Calu3 (cell line): ENCODE results near the gene NSF. TPM values are rescaled to one million over a fixed set of nuclear protein-coding genes. Genes with fewer than 3 reads are reported as not detected.

Experiments
- BruUV-seq: library from RNA; stranded (reverse); fragments of 400-500 nt; replicated peaks from 2 replicates; lab custom pipeline; 2021; lab: Mats Ljungman, UMichigan
- CTCF ChIA-PET: fragments of 300-600 bp; sonication (Branson Sonifier 250); formaldehyde crosslinking; loops from one replicate; lab custom pipeline; 2022; ENCODE audit warnings: antibody characterized with exemption; lab: Charles Lee
- DNase-seq: peaks from one replicate; pipeline ENCODE4 v3.0.0; 2022
- H3K27ac Mint-ChIP-seq: one replicate; pipeline ENCODE4 v1.8.0; 2022; ENCODE audit warnings: mixed read lengths; ENCODE audit not compliant: unreplicated experiment
- H3K27me3 Mint-ChIP-seq: one replicate; pipeline ENCODE4 v1.8.0; 2022; ENCODE audit warnings: mixed read lengths; ENCODE audit not compliant: unreplicated experiment
- H3K36me3 Mint-ChIP-seq: one replicate; pipeline ENCODE4 v1.8.0; 2022; ENCODE audit warnings: mild to moderate bottlenecking, moderate library complexity, mixed read lengths; ENCODE audit not compliant: insufficient read depth, unreplicated experiment
- H3K4me1 Mint-ChIP-seq: one replicate; pipeline ENCODE4 v1.8.0; 2022; ENCODE audit warnings: mild to moderate bottlenecking, low read depth, mixed read lengths; ENCODE audit not compliant: unreplicated experiment
- H3K4me3 Mint-ChIP-seq: one replicate; pipeline ENCODE4 v1.8.0; 2022; ENCODE audit warnings: mild to moderate bottlenecking, low read depth, moderate library complexity, mixed read lengths; ENCODE audit not compliant: unreplicated experiment
- H3K9me3 Mint-ChIP-seq: one replicate; pipeline ENCODE4 v1.8.0; 2022; ENCODE audit warnings: low read depth, mixed read lengths; ENCODE audit not compliant: unreplicated experiment
- intact Hi-C: fragments of 100-400 bp; cut with micrococcal nuclease; formaldehyde crosslinking; loops from one replicate; pipeline ENCODE4 v1.10.0; 2022; ENCODE audit not compliant: unreplicated experiment
- total RNA-seq: library from RNA; stranded (reverse); gene quantifications from 2 replicates; pipeline ENCODE4 v1.2.3, GENCODE V29; 2022
- TF ChIP-seq, protein P1 (sequence below): fragments of 200-600 bp; IDR thresholded peaks from one replicate; pipeline ENCODE4 v1.8.0; 2022; ENCODE audit warnings: antibody characterized with exemption; ENCODE audit not compliant: unreplicated experiment

Gene NSF
- total RNA-seq, 1 experiment from 2014 or later, result 79.0 TPM

DNA sequence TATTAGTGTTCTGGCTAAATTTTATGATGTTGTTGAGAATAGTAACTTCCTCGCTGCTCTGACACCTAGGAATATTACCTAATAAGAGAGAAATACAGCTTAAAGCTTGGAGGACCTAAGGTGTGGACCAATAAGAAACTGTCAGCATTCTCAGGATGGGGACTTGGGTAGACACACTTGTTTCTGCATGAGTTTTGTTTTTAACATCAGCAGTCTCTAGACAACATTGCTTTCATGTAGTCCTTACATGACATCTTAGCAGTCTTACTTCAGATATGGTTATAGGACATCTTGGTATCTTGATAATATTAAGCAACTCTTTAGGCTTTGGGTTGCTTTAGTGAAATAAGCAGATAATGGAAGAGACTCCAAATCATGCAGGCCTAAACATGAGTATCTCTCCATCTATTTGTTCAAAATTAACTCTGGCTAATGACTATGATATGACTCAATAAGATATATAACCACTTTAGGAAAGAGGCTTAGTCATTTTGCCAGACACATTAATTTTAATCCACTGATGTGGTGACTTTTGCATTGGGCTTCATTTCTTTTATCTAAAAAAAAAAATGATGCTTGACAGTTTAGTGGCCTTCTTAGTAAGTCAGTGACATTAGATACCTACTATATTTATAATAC, 143.5 kb downstream of the NSF start:
- H3K27ac Mint-ChIP-seq, result no peak overlapping the region
- no peaks in the 10 kb centered on the region for H3K4me1 Mint-ChIP-seq
- BruUV-seq, result no TSS peak
- DNase-seq, result no peak
- TF ChIP-seq, protein P1, sequence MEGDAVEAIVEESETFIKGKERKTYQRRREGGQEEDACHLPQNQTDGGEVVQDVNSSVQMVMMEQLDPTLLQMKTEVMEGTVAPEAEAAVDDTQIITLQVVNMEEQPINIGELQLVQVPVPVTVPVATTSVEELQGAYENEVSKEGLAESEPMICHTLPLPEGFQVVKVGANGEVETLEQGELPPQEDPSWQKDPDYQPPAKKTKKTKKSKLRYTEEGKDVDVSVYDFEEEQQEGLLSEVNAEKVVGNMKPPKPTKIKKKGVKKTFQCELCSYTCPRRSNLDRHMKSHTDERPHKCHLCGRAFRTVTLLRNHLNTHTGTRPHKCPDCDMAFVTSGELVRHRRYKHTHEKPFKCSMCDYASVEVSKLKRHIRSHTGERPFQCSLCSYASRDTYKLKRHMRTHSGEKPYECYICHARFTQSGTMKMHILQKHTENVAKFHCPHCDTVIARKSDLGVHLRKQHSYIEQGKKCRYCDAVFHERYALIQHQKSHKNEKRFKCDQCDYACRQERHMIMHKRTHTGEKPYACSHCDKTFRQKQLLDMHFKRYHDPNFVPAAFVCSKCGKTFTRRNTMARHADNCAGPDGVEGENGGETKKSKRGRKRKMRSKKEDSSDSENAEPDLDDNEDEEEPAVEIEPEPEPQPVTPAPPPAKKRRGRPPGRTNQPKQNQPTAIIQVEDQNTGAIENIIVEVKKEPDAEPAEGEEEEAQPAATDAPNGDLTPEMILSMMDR, result no peak
- intact Hi-C loops, result no loop called here
- H3K4me3 Mint-ChIP-seq, result no peak overlapping the region
- no peaks in the 10 kb centered on the region for H3K27me3 Mint-ChIP-seq
- H3K36me3 Mint-ChIP-seq, result no peaks in the 10 kb centered on the region
- no peaks in the 10 kb centered on the region for H3K9me3 Mint-ChIP-seq
- CTCF ChIA-PET, result no interaction called here

DNA sequence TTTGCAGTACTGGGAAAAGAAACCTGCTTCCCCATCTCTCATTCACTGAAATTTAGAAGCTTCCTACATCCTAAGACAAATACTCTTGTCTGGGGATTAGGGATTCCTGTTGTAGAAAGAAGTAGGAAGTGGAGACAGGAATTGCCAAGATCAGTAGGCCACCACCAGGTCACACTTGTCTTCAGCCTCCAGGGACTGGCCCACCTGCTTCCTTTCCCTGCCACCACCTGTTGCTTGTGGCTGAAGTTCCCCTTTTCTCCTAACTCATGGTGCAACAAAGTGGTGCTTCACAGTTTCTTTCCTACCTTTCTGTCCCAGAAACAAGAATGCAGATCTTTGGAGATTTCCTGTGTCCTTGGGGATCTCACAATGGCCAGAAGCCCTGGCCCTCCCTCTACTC, 145.6 kb downstream of the NSF start:
- no peaks in the 10 kb centered on the region for H3K4me1 Mint-ChIP-seq
- DNase-seq, result no peak
- H3K36me3 Mint-ChIP-seq, result peaks cover 6% of the 10 kb centered on the region
- CTCF ChIA-PET, result no interaction called here
- no peaks in the 10 kb centered on the region for H3K27me3 Mint-ChIP-seq
- H3K27ac Mint-ChIP-seq, result no peak overlapping the region
- no peaks in the 10 kb centered on the region for H3K9me3 Mint-ChIP-seq
- no peak overlapping the region for H3K4me3 Mint-ChIP-seq
- intact Hi-C loops, result no loop called here
- TF ChIP-seq, protein P1, result no peak
- no TSS peak for BruUV-seq

DNA sequence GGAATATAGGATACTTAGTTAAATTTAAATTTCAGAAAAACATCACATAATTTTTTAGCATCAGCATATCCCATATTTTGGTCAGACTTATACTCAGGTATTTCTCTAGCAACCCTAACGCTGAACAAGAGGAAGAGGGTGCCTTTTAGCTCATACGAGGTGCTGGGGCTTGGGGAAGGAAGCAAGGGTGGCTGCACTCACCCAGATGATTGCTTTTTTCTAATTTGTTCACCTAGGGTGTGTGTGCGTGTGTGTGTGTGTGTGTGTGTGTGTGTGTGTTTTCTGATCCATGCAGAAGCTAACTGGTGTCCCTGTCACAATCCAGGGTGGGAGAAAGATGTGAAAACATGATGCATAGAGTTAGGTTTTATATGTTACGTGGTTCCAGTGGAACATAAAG, 146.9 kb downstream of the NSF start:
- TF ChIP-seq, protein P1, result no peak
- BruUV-seq, result no TSS peak
- Mint-ChIP-seq H3K27ac (no peak overlapping the region), H3K27me3 (no peaks in the 10 kb centered on the region), H3K4me3 (no peak overlapping the region), H3K4me1 (peaks cover 10% of the 10 kb centered on the region), H3K9me3 (no peaks in the 10 kb centered on the region), H3K36me3 (peaks cover 6% of the 10 kb centered on the region)
- CTCF ChIA-PET, result no interaction called here
- DNase-seq, result no peak
- intact Hi-C loops, result no loop called here

DNA sequence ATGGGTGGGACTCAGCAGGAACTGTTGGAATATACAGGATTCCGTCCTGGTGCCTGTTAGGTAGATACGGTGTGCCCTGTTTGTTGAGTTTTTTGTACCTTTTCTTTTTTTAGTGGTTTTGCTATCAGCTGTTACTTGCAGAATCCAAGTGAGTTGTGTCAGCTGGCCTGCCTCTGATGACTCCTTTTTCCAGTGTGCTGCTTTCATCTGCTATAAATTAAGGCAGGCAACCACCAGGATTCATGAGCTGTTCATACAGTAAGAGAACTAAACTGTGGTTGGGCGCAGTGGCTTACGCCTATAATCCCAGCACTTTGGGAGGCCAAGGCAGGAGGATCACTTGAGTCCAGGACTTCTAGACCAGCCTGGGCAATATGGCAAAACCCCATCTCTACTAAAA, 148.1 kb downstream of the NSF start:
- H3K27me3 Mint-ChIP-seq, result no peaks in the 10 kb centered on the region
- TF ChIP-seq, protein P1, result no peak
- peaks cover 22% of the 10 kb centered on the region for H3K4me1 Mint-ChIP-seq
- CTCF ChIA-PET, result no interaction called here
- intact Hi-C loops, result no loop called here
- BruUV-seq, result no TSS peak
- H3K9me3 Mint-ChIP-seq, result no peaks in the 10 kb centered on the region
- peaks cover 6% of the 10 kb centered on the region for H3K36me3 Mint-ChIP-seq
- no peak overlapping the region for H3K27ac Mint-ChIP-seq
- DNase-seq, result no peak
- no peak overlapping the region for H3K4me3 Mint-ChIP-seq
